HG02623 (cell line): Measurements from ENCODE around the gene RAB6B.
"Not testable (repeated sequence)": the region's sequence is repeated elsewhere in the genome, so short reads cannot be mapped to it uniquely, and the experiment has no call there.

Source experiments
- ATAC-seq: cut with Tn5 transposase; IDR thresholded peaks from one replicate; pipeline ENCODE4 v1.9.1; 2021; ENCODE audit warnings: moderate library complexity; ENCODE audit not compliant: unreplicated experiment

RAB6B gene

DNA sequence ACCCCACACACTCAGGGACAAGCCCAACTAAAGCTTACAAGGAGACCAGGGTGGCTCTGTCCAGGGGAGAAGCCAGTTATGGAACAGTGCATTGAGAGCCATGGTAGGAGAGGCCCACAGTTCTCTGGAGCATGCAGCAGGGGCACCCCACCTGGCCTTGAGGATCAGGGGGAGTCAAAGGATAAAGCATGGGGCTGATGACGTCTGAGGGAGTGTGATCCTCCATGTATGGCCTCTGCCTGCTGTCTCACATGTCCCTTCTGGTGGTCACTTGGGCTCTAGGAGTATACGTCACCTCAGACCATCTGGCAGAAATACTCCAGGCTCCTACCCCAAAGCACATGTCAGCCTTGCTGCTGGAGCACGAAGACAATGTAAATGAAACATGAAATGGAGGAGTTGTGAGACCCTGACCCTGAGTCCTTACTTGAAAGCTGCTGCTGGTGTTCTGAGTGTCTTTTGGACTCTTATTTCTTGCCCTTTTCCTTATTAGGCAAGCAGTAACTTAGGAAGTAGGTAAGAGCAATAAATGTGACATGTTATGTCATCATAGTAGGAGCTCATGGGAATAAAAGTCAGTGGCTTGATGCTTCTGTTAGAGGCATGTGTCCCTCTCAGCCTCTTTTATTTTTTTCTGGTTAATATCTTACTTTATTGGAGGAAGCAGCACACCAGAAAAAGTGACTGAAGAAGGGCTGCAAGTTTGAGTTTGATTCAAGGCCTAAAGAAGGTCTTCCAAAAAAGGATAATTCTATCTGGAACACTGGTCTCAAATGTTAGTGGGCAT, 74.6 kb downstream of the RAB6B start:
- ATAC-seq, result no peak

- ATAC-seq, result no peak
These were observed 75.6 kb downstream of the RAB6B start for GRCh38 chr3:133820129-133820528.

DNA sequence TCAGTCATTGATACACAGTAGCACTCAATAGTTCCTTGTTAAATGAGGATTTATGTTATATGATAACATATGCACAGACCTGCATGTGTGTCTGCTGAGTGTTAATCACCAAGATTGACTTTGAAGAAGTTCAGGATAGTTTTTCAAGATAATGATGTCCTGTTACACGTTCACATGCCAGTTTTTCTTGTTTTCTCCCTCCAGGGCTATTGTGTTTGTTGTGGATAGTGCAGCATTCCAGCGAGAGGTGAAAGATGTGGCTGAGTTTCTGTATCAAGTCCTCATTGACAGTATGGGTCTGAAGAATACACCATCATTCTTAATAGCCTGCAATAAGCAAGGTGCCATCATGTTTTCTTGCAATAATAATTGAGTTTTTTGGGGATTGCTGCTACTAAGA, 80.3 kb downstream of the RAB6B start:
- no peak for ATAC-seq

GRCh38 chr3:133812872-133813271, 82.8 kb downstream of the RAB6B start:
- ATAC-seq, result no peak

DNA sequence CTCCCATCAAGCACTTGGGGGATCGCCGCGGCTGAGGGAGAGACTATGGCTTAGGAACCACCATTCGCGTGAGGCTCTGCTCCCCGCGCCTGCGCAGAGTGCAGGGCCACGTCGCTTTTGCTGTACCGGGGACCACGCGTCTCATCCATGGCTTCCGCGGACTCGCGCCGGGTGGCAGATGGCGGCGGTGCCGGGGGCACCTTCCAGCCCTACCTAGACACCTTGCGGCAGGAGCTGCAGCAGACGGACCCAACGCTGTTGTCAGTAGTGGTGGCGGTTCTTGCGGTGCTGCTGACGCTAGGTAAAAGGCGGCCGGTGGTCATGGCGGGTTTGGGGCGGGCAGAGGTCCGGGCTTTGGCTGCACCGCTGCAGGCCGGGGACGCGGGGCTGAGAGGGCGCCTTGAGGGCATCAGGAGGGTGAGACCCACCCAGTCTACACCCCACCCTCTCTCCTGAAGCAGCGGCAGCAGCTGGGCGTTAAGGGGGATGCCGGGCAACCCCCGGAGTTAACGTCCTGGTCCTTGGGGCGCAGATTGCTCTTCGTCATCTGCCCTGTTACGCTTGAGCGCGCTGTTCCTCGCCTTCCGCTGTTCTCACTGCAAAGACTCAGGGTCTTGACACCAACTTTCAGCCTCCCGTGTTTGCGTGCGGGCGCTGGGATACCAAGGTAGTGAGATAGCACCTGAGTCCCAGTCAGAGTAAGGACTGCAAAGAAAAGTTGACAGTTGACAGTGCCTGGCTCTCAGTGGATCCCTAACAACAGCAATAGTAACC, 89.8 kb downstream of the RAB6B start, which contains the start of gene SRPRB:
SRPRB (plus strand) TSS at position 114 of the 774 bp plus-strand sequence; CDS start at position 148, 34 bp downstream.
- peak; percentile 97 for ATAC-seq

GRCh38 chr3:133805384-133805701, 90.3 kb downstream of the RAB6B start:
- no peak for ATAC-seq

DNA sequence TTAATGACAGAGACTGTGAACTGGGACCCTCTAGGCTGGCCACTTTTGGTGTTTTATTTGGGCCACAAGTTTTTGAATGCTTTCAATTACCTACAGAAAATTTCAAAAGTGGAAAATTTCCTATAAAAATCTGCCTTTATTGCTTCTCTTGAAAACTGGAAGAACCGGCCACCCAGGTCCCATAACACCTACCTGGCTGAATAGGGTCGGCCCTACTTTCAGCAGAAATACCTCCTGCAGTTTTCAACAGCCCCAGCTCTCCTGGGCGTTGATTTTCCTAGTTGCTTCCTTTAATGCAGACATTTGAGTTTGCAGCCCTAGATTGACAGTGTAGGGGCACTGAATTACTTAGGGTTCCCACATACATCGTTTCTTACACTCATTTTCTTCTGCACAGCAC, 90.8 kb downstream of the RAB6B start:
- ATAC-seq, result no peak

DNA sequence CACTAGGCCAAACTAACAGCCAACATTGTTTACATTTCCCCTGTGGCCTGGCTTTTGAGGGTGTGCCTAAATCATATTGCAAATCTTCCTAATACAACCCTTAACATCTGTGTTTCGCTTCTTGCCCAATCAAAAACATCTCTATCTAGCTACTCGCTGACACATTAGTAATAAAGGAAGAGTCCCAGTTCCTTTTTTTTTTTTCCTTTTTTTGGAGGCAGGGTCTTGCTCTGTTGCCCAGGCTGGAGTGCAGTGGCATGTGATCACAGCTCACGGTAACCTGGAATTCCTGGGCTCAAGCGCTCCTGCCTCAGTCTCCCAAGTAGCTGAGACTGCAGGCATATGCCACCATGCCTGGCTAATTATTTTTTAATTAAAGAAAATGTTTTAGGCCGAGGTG, 92.2 kb downstream of the RAB6B start:
- ATAC-seq, result no peak

DNA sequence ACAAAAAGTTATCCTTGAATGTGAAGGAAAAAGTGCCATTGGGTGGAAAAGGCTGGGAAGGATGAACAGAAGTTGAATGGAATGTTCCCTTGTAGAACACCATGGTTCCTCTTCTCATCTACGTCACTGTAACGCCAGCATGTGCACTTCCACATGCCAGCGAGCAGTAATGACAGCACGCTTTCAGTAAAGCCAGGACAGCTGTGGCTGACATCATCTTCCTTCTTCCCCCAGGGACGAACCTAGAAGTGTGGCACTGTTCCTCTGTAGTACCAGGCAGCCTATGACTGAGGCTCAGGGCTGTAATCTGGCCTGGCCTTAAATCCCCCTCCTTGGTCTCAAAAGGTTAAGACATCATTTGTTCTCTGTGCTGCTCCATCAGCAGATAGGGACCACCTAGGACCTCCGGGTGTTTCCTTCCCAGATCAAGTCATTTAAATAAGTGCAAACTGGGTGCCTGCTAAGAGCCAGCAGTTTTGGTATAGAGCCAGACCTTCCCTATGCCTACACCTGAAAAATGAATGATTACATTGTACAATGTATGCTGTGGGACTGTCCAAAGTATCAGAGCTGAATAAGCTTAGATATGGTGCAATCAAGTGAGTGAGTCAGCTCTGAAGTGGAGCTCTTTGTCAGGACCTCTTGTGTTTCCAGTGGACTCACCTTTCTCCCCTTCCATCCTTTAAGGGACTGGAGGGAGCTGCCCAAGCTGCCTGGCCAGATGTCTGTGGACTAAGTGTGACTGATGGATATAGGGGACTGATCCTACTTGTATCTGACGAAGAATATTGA, 95.7 kb downstream of the RAB6B start:
- no peak for ATAC-seq

DNA sequence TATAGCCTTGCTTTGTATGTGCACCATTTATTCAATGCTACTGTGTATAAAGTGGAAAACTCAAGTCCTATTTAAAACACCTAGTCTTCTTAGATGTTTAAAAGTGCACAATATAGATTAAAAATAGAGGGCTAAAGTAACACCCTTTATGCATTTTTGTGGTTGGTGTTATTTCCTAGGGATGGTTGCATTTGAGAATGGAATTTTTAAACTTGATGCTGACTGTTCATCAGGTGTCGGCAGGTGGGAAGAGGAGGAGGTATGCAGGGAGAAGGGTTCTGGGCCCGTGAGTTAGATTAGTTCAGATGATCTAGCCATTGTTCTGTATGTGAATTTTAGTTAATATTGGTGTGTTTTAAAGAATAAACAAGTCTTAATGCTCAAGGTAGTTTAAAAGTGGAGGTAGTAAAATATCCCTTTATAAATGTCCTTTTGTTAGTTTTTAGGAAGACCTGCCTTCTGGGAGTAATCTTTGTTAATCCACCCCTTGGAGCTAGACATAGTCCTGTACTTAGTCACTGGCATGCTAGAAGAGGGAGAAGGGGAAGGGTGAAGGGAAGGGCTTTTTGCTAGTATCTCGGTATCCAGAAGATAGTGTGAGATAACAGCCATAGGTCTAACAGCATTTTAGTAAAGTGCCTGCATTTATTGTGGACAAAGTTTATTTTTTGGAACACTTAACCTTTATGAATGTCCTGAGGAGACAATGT, 98.1 kb downstream of the RAB6B start:
- ATAC-seq, result no peak

GRCh38 chr3:133792171-133792763, 103.4 kb downstream of the RAB6B start:
- no peak for ATAC-seq

DNA sequence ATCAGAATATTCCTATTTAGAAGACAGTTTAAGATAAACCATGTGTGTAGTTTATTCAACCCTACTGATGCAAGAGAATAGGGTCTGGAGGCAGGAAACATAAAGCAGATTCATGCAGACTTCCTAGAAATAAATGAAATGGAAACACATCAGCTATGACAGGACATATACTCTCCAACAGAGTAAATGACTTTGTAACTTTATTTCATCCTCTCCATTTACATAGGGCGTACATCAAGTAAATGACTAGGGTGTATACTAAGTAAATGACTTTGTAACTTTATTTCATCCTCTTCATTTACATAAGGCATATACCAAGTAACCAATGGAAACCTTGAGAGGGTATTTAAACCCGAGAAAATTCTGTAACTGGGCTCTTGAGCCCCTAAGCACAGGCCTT, 107.7 kb downstream of the RAB6B start:
- ATAC-seq, result no peak

DNA sequence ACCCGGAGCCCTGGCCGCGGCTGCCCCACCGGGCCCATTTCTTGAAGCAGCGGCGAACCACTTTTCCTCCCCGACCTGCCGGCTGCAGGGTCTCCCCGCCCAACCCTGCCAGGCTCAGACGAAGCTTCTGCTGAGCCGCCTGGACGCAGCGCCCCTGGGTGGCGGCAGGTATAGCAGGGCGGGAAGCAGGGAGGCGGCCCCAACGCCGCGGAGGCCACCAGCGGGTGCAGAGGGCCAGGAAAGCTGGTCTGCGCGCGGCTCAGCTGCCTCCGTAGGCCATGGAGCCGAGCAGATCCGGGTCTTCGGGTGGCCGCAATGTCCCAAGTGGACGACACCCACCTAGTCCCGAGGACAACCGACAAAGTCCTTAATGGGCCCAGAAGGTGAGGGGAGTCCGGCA, 111.9 kb downstream of the RAB6B start:
- ATAC-seq, result no peak

DNA sequence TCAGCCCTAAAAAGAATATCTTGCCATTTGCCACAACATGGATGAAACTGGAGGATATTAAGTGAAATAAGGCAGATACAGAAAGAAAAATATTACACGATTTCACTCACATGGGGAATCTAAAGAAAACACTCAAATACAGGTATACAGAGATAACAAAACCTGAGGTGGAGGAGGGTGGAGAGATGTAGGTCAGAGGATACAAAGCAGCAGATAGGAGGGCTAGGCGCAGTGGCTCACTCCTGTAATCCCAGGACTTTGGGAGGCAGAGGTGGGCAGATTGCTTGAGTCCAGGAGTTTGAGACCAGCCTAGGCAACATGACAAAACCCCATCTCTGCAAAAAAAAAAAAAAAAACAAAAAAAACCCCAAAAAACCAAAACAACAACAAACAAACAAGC, 113.2 kb downstream of the RAB6B start:
- ATAC-seq, result no peak

DNA sequence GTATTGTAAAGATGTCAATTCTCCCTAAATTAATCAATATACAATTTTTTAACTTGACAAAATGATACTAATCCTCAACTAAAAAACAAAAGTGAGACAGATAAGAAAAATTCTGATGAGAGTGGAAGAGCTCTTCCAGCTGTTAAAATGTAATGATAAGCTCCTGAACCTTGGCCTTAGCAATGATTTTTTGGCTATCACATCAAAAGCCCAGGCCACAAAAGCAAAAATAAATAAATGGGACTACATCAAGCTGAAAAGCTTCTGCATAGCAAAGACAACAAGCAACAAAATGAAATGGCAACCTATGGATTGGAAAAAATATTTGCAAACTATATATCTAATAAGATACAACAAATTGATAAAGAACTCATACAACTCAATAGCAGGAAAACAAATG, 114.1 kb downstream of the RAB6B start:
- ATAC-seq, result no peak

GRCh38 chr3:133780756-133781155, 114.9 kb downstream of the RAB6B start:
- ATAC-seq, result not testable (repeated sequence)

- no peak for ATAC-seq
These were observed 116.0 kb downstream of the RAB6B start for GRCh38 chr3:133779626-133780203.

DNA sequence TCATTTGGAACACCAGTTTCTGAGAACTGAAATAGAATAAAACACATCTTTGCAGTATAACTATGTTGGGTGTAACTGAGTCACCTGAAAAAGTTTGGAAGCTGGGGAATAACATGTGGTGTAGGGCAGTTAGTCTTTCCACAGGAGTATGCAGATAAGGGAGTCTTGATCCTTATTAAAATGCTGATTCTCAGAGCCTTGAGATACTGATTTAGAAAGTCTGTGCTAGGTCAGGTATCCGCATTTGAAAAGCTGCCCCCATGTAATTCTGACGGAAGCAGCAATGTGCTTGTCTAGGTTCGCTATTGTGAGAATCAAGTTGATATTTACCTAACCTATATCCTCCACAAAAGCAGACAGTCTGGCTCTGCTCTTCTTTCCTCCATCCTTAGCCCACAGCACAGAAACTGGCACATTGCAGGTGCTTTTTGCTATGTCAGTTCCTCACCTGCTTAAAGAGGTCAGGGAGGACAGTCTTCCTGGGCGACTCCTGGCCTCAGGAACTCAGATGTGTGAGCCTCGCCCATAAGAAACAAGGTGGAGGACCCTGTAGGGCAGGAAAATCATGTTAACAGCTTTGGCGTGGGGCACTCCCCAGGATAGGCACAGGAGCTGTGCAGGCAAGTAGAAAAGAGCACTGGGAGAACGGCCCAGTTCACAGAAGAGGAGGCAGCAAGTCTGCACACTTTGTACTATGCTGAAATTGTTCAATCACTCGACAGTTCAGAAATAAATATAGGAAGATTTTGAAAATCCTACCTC, 117.7 kb downstream of the RAB6B start:
- ATAC-seq, result no peak

GRCh38 chr3:133776794-133777438, 118.8 kb downstream of the RAB6B start:
- no peak for ATAC-seq
